HEK293T (cell line): ENCODE results near the gene RNGTT.

ENCODE experiments used
- CTCF ChIA-PET: fragments of 350-600 bp; formaldehyde crosslinking; extraction: SDS; loops from one replicate; lab custom pipeline; 2021; ENCODE audit warnings: antibody characterized with exemption, inconsistent platforms; lab: Yijun Ruan, JAX
- POLR2A ChIA-PET: fragments of 350-600 bp; formaldehyde crosslinking; extraction: SDS; loops from one replicate; lab custom pipeline; 2020; ENCODE audit warnings: antibody characterized with exemption, inconsistent platforms; lab: Yijun Ruan, JAX
- DNase-seq: peaks from one replicate; pipeline ENCODE4 v3.0.0; 2012; ENCODE audit warnings: mixed read lengths; ENCODE audit errors: extremely low spot score
- ARNT ChIP-seq: fragments of 450-650 bp; IDR thresholded peaks from 2 replicates; pipeline ENCODE4 v1.6.1; 2017; ENCODE audit warnings: mild to moderate bottlenecking
- BHLHE40 ChIP-seq: fragments of 450-650 bp; IDR thresholded peaks from 2 replicates; pipeline ENCODE4 v1.6.1; 2016; ENCODE audit warnings: mild to moderate bottlenecking, moderate library complexity, borderline replicate concordance
- CTBP1 ChIP-seq: fragments of 450-650 bp; IDR thresholded peaks from 2 replicates; pipeline ENCODE4 v1.6.1; 2016; ENCODE audit warnings: borderline replicate concordance
- ELF4 ChIP-seq: fragments of 450-650 bp; IDR thresholded peaks from 2 replicates; pipeline ENCODE4 v1.6.1; 2017; ENCODE audit warnings: antibody characterized with exemption
- FOXA1 ChIP-seq: fragments of 450-650 bp; IDR thresholded peaks from 2 replicates; pipeline ENCODE4 v1.6.1; 2016; ENCODE audit warnings: mild to moderate bottlenecking
- FOXK2 ChIP-seq: fragments of 450-650 bp; IDR thresholded peaks from 2 replicates; pipeline ENCODE4 v1.6.1; 2016; ENCODE audit warnings: mild to moderate bottlenecking
- FOXM1 ChIP-seq: fragments of 450-650 bp; IDR thresholded peaks from 2 replicates; pipeline ENCODE4 v1.6.1; 2017; ENCODE audit warnings: mild to moderate bottlenecking, borderline replicate concordance
- HDGF ChIP-seq: fragments of 450-650 bp; IDR thresholded peaks from 2 replicates; pipeline ENCODE4 v1.6.1; 2017; ENCODE audit warnings: antibody characterized with exemption, borderline replicate concordance
- L3MBTL2 ChIP-seq: fragments of 450-650 bp; conservative IDR thresholded peaks from 2 replicates; pipeline ENCODE4 v1.6.1; 2016; ENCODE audit warnings: mild to moderate bottlenecking
- LEF1 ChIP-seq: fragments of 450-650 bp; IDR thresholded peaks from 2 replicates; pipeline ENCODE4 v1.6.1; 2017; ENCODE audit warnings: mild to moderate bottlenecking, borderline replicate concordance
- NFRKB ChIP-seq: fragments of 450-650 bp; IDR thresholded peaks from 2 replicates; pipeline ENCODE4 v1.6.1; 2016; ENCODE audit warnings: mild to moderate bottlenecking, moderate library complexity
- PKNOX1 ChIP-seq: fragments of 450-650 bp; IDR thresholded peaks from 2 replicates; pipeline ENCODE4 v1.6.1; 2016
- SP1 ChIP-seq: fragments of 450-650 bp; IDR thresholded peaks from 2 replicates; pipeline ENCODE4 v1.6.1; 2017
- SUZ12 ChIP-seq: fragments of 450-650 bp; IDR thresholded peaks from 2 replicates; pipeline ENCODE4 v1.6.1; 2016; ENCODE audit warnings: mild to moderate bottlenecking
- TARDBP ChIP-seq: fragments of 450-650 bp; IDR thresholded peaks from 2 replicates; pipeline ENCODE4 v1.6.1; 2016
- ZNF384 ChIP-seq: fragments of 450-650 bp; IDR thresholded peaks from 2 replicates; pipeline ENCODE4 v1.6.1; 2016

The RNGTT gene

GRCh38 chr6:88605271-88605670 is 358.1 kb downstream of the RNGTT start:
- ChIA-PET POLR2A (no interaction called here), CTCF (no interaction called here)
- no peak for TF ChIP-seq BHLHE40
- no peak for TF ChIP-seq CTBP1
- no peak for TF ChIP-seq L3MBTL2
- TF ChIP-seq FOXA1 = no peak
- no peak for TF ChIP-seq LEF1
- TF ChIP-seq ARNT = no peak
- TF ChIP-seq FOXK2 = no peak
- TF ChIP-seq TARDBP = no peak
- TF ChIP-seq PKNOX1 = no peak
- TF ChIP-seq SP1 = no peak
- no peak for TF ChIP-seq NFRKB
- no peak for TF ChIP-seq FOXM1
- no peak for DNase-seq

GRCh38 chr6:88599571-88599970 is 363.8 kb downstream of the RNGTT start:
- no peak for TF ChIP-seq ARNT
- no peak for TF ChIP-seq ELF4
- no peak for TF ChIP-seq TARDBP
- no peak for TF ChIP-seq FOXA1
- TF ChIP-seq SUZ12 = no peak
- no peak for TF ChIP-seq SP1
- TF ChIP-seq CTBP1 = no peak
- no peak for TF ChIP-seq L3MBTL2
- TF ChIP-seq HDGF = no peak
- no peak for TF ChIP-seq ZNF384
- no peak for TF ChIP-seq LEF1
- no peak for TF ChIP-seq FOXK2
- no peak for TF ChIP-seq PKNOX1
- no peak for TF ChIP-seq FOXM1
- TF ChIP-seq BHLHE40 = no peak
- no peak for TF ChIP-seq NFRKB
- ChIA-PET POLR2A (interaction anchor here (0.6 kb wide), 1 partner anchor 897 kb away, joined by 3 read pairs; no protein-coding TSS in a partner anchor), CTCF (interaction anchor here (0.9 kb wide), 1 partner anchor 15 kb away, joined by 3 read pairs; no protein-coding TSS in a partner anchor)
- DNase-seq = no peak

- POLR2A ChIA-PET = no interaction called here
- TF ChIP-seq L3MBTL2 (no peak), CTBP1 (no peak), PKNOX1 (no peak), NFRKB (no peak), ELF4 (no peak), TARDBP (no peak), FOXM1 (no peak), LEF1 (no peak), SUZ12 (no peak)
- CTCF ChIA-PET = no interaction called here
- no peak for DNase-seq
Observed at GRCh38 chr6:88596801-88597200, 366.6 kb downstream of the RNGTT start.

GRCh38 chr6:88588938-88589337 is 374.5 kb downstream of the RNGTT start:
- POLR2A ChIA-PET = no interaction called here
- TF ChIP-seq L3MBTL2 (no peak), SP1 (no peak), PKNOX1 (no peak), FOXA1 (no peak), LEF1 (no peak), BHLHE40 (no peak), HDGF (no peak), TARDBP (no peak), CTBP1 (no peak), SUZ12 (no peak), ELF4 (no peak), FOXK2 (no peak), NFRKB (no peak), ARNT (no peak), FOXM1 (no peak), ZNF384 (no peak)
- CTCF ChIA-PET = no interaction called here

GRCh38 chr6:88587150-88587520 is 376.3 kb downstream of the RNGTT start:
- TF ChIP-seq TARDBP (no peak), FOXK2 (no peak), HDGF (no peak), SUZ12 (no peak), PKNOX1 (no peak), ELF4 (no peak), L3MBTL2 (no peak), SP1 (no peak), LEF1 (no peak), CTBP1 (no peak)
- ChIA-PET CTCF (no interaction called here), POLR2A (no interaction called here)
- DNase-seq = no peak

More at GRCh38 chr6:88588938-88589337, 374.5 kb downstream of the RNGTT start:
- no peak for DNase-seq
